ENCODE measurements around the gene FOXJ1.

Gene FOXJ1

DNA sequence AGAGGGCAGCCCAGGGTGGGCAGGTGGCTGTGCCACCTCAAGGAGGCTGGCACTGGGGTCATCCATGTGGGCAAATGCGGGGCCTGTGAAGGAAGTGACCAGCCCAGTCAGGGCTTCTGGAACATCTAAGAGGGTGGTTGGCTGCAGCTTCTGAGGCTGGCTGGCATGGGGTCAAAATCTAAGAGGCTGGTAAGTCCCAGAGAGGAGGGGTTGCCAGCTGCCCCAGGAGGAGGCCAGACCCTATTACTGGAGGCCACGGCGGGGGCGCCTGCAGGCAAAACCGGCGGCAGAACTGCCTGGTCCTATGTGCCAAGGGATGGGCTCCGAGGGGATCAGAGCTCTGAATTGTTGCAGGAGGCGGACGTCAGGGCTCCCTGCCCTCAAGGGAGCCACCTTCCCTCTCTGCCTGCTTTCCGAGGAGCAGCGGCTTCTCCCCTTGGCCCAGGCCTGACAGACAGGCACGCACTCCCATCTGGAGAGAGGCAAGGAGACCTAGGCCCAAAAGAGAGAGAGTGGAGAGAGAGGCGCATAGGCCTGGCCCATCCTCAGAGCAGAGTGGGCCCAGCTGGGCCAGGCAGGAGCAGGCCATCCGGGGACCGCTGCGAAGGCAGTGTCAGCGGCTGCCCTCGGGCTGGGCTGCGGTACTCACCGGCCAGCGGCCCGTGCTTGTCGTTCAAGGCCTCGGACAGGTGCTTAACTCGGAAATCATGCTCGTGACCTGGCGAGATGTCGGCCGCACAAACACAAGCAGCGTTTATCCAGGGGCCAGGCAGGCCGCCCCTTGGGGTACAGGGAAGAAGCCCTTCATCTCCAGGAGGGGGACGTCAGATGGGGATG lies 51.1 kb downstream of the FOXJ1 start:
- FAIRE-seq = no peak

DNA sequence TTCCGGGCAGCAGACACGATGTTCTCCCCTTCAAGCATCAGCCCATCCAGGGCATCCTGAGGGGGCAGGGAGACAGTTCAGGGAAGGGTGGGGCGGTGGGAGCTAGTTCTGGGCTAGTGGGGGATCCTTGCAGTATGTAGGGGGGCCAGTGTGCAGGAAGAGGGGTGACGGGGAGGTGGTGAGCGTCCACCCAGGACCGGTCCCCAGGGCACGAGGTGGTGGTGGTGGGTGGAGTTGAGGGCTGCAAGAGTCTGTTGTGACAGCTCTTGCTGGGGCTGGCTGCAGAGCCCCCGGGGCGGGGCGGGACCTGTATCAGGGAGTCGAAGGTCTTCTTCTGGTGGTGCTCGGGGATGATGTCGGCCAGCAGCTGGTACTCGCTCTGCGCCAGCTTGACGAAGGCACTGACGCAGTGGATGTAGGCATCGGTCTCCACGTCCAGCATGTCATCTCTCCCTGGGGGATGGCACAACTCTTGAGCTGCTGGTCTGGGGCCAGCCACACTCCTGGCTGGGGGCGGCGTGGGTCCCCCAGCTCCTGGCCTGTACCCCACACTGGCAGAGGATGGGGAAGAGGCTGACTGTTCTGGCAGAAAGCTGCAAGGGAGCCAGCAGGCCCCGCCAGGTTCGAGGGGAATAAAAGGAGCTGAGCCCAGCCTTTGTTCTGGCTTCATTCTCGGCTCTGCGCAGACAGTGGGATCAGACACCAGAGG lies 52.0 kb downstream of the FOXJ1 start:
- no peak for FAIRE-seq

DNA sequence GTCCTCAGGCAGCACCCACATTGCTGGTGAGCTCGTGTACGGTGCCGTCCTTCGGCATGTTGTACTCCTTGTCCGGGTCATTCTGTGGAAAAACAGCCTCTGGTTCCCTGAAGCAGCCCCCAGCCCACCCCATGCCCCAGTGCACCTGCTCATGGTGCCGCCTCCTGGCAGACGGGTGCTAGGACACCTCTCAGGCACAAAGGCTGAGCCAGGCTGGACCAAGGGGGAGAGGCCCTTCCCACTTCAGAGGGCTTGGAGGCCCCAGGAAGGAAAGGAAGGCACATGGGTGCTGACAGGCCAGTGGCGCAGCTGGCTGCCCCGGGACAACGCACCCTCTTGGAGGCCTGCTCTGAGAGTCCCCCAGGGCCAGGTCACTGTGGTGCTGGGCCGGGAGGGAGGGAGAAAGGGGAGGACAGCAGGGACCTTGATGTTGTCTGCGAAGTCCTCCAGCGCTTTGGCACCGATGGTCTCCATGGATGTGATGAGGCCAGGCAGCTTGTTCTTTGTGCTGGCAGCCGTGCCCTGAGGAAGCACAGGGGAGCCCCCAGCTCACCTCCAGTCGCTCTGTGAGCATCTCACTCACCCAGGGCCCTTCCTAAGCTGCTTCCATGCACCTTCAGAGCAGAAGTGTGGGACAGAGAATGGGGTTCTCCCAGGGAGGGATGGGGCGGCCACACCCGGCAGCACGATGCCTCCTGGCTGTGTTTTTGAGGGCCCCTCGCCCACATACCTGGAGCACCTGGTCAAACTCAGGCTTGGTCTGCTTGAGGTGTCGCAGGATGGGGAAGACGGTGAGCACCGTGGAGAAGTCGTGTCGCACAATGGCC lies 52.8 kb downstream of the FOXJ1 start:
- FAIRE-seq = no peak

DNA sequence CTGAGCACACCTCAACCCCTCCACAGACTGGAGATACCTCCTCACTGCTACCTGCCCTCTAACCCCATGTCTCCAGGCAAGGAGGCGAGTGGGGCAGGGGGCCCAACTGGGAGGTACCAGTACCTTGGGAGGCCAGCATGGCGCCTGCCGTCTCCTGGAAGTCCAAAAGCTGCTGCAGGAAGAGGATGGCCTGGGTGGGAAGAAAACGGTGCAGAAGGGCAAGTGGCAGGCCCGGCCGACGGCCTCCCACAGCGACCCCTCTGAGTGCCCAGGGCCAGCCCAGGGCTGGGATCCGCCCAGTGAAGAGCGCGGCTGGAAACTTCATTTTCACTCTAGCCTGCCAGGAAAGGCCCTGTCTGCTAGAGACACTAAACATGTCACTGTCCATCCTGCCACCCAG lies 53.5 kb downstream of the FOXJ1 start:
- no peak for FAIRE-seq

DNA sequence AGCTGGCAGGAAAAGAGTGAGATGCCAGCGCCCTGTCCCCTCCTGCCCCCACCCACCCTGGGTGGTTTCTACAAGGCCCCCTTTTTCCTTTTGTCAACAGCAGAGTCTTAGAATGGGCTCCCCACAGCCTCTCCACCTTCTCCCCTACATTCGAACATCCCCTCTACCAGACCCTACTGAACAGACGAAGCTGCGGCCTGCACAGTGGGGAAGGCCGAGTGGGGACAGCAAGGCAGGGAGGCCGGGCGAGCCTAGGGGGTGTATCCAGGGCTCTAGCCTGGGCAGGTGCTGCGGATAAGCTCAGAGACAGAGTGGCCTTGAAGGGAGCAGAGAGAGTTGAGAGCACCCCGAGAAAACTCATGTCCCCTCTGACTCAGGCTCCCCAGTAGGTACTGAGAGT lies 54.7 kb downstream of the FOXJ1 start:
- no peak for FAIRE-seq

Measured in colon (tissue), 2 donors.